C4-2B (cell line): ENCODE results near the gene SYNJ2.

Experiments
- CTCF ChIP-seq: fragments of 450-650 bp; conservative IDR thresholded peaks from 2 replicates; pipeline ENCODE4 v1.5.1; 2017; ENCODE audit warnings: mild to moderate bottlenecking
- ZFX ChIP-seq: fragments of 450-650 bp; IDR thresholded peaks from 2 replicates; pipeline ENCODE4 v1.6.1; 2017

- TF ChIP-seq CTCF, result no peak
- TF ChIP-seq ZFX, result no peak
Observed at GRCh38 chr6:158051968-158052367, 70.3 kb downstream of the SYNJ2 start.
